Stimulated activated CD4-positive, alpha-beta T cell treated with anti-CD3 and anti-CD28 coated beads, TNF-alpha, amount 100 ng/mL, for 24 hours (primary cell): ENCODE data around the gene TBC1D16.
A peak's percentile ranks its signal among the peaks of the same experiment; 100 is the strongest.

Experiments
- DNase-seq, 3 experiments: peaks; one replicate each; pipeline ENCODE4 v3.0.0-alpha.2; 2020; ENCODE audit warnings: low read depth in 3 of 3

TBC1D16 gene

GRCh38 chr17:79952265-79952877 is 83.3 kb downstream of the TBC1D16 start:
- DNase-seq, result no peak

- no peak for DNase-seq
Measured at GRCh38 chr17:79951361-79952264, 84.1 kb downstream of the TBC1D16 start.

GRCh38 chr17:79950751-79951150 is 84.9 kb downstream of the TBC1D16 start:
- no peak for DNase-seq

- DNase-seq, result no peak
Measured at GRCh38 chr17:79950306-79950705, 85.4 kb downstream of the TBC1D16 start.

DNA sequence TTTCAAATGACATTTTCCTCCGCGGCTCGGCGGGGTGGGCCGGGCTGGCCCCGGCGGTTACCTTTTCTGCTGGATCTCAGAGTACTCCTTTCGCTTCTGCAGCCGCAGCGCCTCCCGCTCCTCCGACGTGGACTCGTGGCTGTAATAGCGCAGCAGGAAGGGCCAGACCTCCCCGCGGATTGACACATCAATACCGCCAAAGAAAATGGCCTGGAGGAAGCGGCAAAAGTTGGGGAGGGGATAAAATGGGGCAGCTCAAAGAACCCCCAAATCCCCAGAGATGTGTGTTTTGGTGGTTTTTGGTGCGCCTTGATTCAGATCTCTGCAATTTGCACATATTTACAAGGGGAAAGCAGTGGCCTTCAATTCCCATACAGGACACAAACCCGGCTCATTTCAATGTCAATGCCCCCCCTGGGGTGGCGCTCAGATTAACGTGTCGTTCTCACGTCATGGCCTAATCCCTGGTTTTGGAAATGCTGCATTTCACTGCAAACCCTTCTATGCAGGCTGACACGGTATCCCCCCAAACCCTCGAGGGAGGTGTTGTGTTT is 85.9 kb downstream of the TBC1D16 start:
- DNase-seq, result no peak

- no peak for DNase-seq
Measured at GRCh38 chr17:79948945-79949655, 86.6 kb downstream of the TBC1D16 start.

DNA sequence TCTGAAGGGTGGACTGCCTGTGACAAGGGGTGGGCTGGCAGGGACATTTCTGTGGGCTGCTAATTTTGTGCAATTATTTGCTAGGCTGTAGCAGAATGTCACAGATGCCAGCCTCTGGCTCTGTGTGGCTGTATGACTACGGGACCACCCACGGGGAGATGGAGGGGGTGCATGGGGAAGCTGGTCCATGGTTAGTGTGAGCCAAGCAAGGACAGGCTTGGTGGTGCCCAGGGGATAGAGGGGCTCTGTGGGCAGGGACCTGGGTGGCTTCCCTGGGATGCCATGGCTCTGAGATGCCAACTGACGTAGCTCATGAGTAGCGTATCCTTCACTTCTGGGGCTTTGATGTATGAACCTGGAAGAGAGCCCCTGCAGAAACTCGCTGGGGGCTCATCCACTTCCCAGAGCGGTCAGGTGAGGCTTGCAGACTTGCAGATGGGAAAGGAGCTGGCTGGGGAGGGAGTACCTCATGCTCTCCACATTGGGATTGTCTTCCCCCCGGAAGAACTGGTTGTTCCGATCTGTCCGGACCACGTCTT is 87.2 kb downstream of the TBC1D16 start:
- DNase-seq, result no peak

DNA sequence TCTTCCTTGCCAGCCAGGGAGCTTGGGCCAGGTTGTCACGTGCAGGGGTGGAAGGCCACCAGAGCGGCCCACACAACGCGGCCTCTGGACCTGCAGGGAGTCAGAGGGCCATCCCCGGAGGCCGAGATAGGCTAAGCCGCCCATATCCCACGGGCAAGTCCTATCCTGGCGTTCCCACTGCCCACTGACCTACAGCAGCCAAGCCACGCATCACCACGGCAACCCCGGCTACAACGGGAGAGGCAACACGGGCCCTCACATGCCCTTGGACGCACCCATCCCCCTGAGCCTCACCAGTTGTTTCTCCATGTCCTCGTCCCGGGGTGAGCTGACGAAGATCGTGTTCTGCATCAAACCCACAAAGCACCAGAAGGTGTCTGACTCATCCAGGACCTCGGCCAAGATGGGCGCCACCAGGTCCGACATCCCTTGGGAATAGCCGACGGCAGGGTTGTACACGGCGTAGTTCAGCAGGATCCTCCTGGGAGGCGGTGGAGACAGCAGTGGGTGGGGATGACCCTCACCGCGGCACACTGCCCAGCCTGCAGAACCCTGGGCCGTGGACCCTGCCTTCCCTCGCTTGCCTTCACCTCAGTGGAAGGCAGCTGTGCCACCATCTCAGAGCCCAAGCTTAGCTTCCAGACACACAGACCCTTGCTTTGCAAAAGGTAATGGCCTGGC is 88.2 kb downstream of the TBC1D16 start:
- no peak for DNase-seq

GRCh38 chr17:79946352-79947231 is 89.1 kb downstream of the TBC1D16 start:
- no peak for DNase-seq

DNA sequence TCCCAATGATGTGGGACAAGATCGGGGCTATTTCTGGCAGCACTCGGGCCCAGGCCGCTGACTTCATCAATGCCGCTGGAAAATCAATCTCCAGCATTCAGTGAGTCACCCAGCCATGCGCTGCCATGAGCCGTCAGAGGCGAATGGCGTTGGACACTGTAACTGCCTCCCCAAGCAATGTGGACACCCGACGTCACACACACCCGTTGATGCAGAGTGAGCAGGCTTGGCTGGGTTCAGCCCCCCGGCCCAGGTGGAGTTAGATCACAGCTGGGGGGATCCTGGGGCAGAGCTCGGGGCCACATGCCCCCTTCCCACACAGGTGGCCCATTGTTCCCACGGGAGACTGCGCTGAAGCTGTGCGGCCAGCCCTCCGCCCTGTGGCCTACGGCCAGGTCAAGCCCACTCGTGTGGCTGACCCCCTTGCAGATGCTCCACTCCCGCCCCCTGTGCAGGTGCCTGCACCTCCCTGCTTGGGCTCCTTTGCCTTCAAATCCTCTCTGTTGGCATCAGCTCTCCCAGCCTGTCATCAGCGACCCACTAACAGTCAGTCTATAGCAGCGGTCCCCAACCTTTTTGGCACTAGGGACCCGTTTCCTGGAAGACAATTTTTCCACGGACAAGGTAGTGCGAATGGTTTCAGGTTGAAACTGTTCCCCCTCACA is 89.9 kb downstream of the TBC1D16 start:
- no peak for DNase-seq

DNA sequence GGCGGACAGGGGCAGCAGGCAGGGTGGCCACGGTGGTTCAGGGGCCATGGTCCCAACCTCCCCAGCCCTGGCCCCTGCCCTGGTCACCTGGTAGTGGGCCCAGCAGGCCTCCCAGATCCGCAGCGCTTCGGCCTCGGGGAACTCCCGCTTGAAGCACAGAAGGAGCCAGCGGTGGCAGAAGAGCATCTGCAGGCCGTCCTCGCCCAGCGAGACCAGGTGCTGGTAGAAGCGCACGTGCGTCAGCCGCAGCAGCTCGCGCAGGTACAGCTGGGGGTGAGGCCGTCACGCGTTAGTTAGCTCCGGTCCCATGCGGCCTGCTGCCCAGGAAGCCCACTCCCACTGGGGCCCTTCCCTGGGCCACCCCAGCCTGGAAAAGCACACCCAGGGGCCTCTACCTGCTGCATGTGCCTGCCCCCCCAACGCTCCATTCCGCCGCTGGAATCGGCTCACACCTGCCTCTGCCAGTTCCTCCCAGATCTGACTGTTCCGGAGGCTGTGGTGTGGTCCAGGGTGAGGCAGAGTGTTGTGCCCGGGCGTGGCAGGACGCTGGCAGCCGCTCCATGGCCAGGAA is 90.8 kb downstream of the TBC1D16 start:
- no peak for DNase-seq

- no peak for DNase-seq
Measured at GRCh38 chr17:79944251-79944812, 91.3 kb downstream of the TBC1D16 start.

GRCh38 chr17:79943347-79944241 is 92.1 kb downstream of the TBC1D16 start:
- no peak for DNase-seq

- peak in 1 of 3 experiments; percentile 4 for DNase-seq
Measured at GRCh38 chr17:79942591-79943346, 92.9 kb downstream of the TBC1D16 start.

- DNase-seq, result no peak
Measured at GRCh38 chr17:79942011-79942405, 93.7 kb downstream of the TBC1D16 start.

GRCh38 chr17:79941088-79942010 is 94.3 kb downstream of the TBC1D16 start:
- no peak for DNase-seq
